HepG2 (cell line): ENCODE results near the gene PAXX. TPM values are rescaled to one million over a fixed set of nuclear protein-coding genes. Genes with fewer than 3 reads are reported as not detected.
A peak's percentile ranks its signal among the peaks of the same experiment; 100 is the strongest.

Source experiments
- ATF3 ChIP-seq: sonication (generic); formaldehyde crosslinking; IDR thresholded peaks from 2 replicates; pipeline ENCODE4 v1.4.0; 2020; ENCODE audit warnings: missing genetic modification reagents
- ATF7 ChIP-seq, 2 experiments: fragments of 450-650 bp in 1 of 2; sonication (generic) in 1 of 2; formaldehyde crosslinking in 1 of 2; IDR thresholded peaks; 2 replicates each; pipeline versions ENCODE4 v1.4.0 to v1.6.1; 2016 to 2020; ENCODE audit warnings: antibody characterized with exemption in 1 of 2, mild to moderate bottlenecking in 1 of 2, missing genetic modification reagents in 1 of 2
- IKZF4 ChIP-seq: sonication (generic); formaldehyde crosslinking; IDR thresholded peaks from 2 replicates; pipeline ENCODE4 v1.5.1; 2020; ENCODE audit warnings: borderline replicate concordance, mild to moderate bottlenecking, low read depth, missing genetic modification reagents; ENCODE audit errors: not compliant biosample characterization
- KLF13 ChIP-seq: sonication (generic); formaldehyde crosslinking; IDR thresholded peaks from 2 replicates; pipeline ENCODE4 v1.4.0; 2020; ENCODE audit warnings: mild to moderate bottlenecking, missing genetic modification reagents
- PRDM15 ChIP-seq: sonication (generic); formaldehyde crosslinking; IDR thresholded peaks from 2 replicates; pipeline ENCODE4 v1.4.0; 2020; ENCODE audit warnings: missing genetic modification reagents
- RFX3 ChIP-seq: IDR thresholded peaks from 2 replicates; pipeline ENCODE4 v1.6.1; 2016; ENCODE audit warnings: missing biosample characterization, missing genetic modification reagents
- TCF12 ChIP-seq, 2 experiments: fragments of 450-650 bp in 1 of 2; sonication (generic) in 1 of 2; formaldehyde crosslinking in 1 of 2; IDR thresholded peaks; 2 replicates each; pipeline versions ENCODE4 v1.6.1 to v1.8.0; 2017 to 2022; ENCODE audit warnings: antibody characterized with exemption in 1 of 2, mild to moderate bottlenecking in 1 of 2, missing genetic modification reagents in 1 of 2, moderate library complexity in 1 of 2
- TEAD3 ChIP-seq: optimal IDR thresholded peaks from 2 replicates; pipeline ENCODE3; 2016; ENCODE audit warnings: borderline replicate concordance
- UBTF ChIP-seq: sonication (generic); formaldehyde crosslinking; IDR thresholded peaks from 2 replicates; pipeline ENCODE4 v1.4.0; 2020; ENCODE audit warnings: mild to moderate bottlenecking, missing genetic modification reagents
- ZKSCAN1 ChIP-seq: fragments of 150-350 bp; IDR thresholded peaks from 2 replicates; pipeline ENCODE4 v1.6.1; 2014; ENCODE audit warnings: low read length
- ZNF292 ChIP-seq: sonication (generic); formaldehyde crosslinking; IDR thresholded peaks from 2 replicates; pipeline ENCODE4 v1.8.1; 2022; ENCODE audit warnings: mild to moderate bottlenecking, low read depth, missing genetic modification reagents, borderline replicate concordance
- ZNF343 ChIP-seq: sonication (generic); formaldehyde crosslinking; IDR thresholded peaks from 2 replicates; pipeline ENCODE4 v1.4.0; 2020; ENCODE audit warnings: mild to moderate bottlenecking, missing genetic modification reagents
- ZNF558 ChIP-seq: sonication (generic); formaldehyde crosslinking; IDR thresholded peaks from 2 replicates; pipeline ENCODE4 v1.9.0; 2022; ENCODE audit warnings: mild to moderate bottlenecking, missing genetic modification reagents, borderline replicate concordance
- polyA plus RNA-seq, 8 experiments: library from polyadenylated mRNA; depleted of rRNA in 3 of 8; stranded (reverse) in 7 of 8; unstranded in 1 of 8; fragments of >200 nt; fragmentation: Illumina TruSeq in 4 of 8; extraction: Trizol in 4 of 8; gene quantifications; 2 replicates each; pipeline versions ENCODE4 v1.2.1 to v1.2.3, GENCODE V29; 2011 to 2016; ENCODE audit warnings: low read depth in 4 of 8, missing spikeins in 1 of 8, mixed read lengths in 1 of 8; ENCODE audit not compliant: insufficient read depth in 1 of 8
- total RNA-seq, 5 experiments: library from RNA; depleted of rRNA; stranded (reverse); fragments of >200 nt; fragmentation: Illumina TruSeq; extraction: Trizol; gene quantifications; 2 replicates each; pipeline ENCODE4 v1.2.3, GENCODE V29; 2016; ENCODE audit warnings: low read depth in 1 of 5

PAXX gene
- total and polyA plus RNA-seq, 2 of the 13 experiments (the other 11 are each of a cell fraction or from before 2014, with no cell fraction given) = 14.0 to 31.9 TPM

GRCh38 chr9:137034709-137035506 is 42.7 kb downstream of the PAXX start (continued):
- no peak for TF ChIP-seq TCF12 (IDR thresholded peaks at IDR 0.05)
- TF ChIP-seq TCF12 (CRISPR knock-in tag; IDR thresholded peaks at IDR 0.05) = no peak
- no peak for TF ChIP-seq ZNF558 (CRISPR knock-in tag)
- no peak for TF ChIP-seq RFX3 (CRISPR knock-in tag)
- TF ChIP-seq ZNF292 (CRISPR knock-in tag) = no peak
- peak; percentile 37; the same call in 1 of the 2 replicates for TF ChIP-seq UBTF (CRISPR knock-in tag)
- no peak for TF ChIP-seq PRDM15 (CRISPR knock-in tag)
- no peak for TF ChIP-seq TEAD3 (CRISPR knock-in tag)
- TF ChIP-seq ZKSCAN1 = no peak
- no peak for TF ChIP-seq KLF13
- TF ChIP-seq ATF7 (IDR thresholded peaks at IDR 0.05) = no peak
- no peak for TF ChIP-seq ATF7 (CRISPR knock-in tag; IDR thresholded peaks at IDR 0.05)
- TF ChIP-seq ATF3 (CRISPR knock-in tag) = no peak
- TF ChIP-seq ZNF343 = no peak
- no peak for TF ChIP-seq IKZF4 (CRISPR knock-in tag)
